ENCODE measurements around the gene PFDN4. TPM values are rescaled to one million over a fixed set of nuclear protein-coding genes. Genes with fewer than 3 reads are reported as not detected.

The PFDN4 gene
- total RNA-seq, 4 donors from 2014 or later: 11.0 to 33.0 (median 28.0) TPM

DNA sequence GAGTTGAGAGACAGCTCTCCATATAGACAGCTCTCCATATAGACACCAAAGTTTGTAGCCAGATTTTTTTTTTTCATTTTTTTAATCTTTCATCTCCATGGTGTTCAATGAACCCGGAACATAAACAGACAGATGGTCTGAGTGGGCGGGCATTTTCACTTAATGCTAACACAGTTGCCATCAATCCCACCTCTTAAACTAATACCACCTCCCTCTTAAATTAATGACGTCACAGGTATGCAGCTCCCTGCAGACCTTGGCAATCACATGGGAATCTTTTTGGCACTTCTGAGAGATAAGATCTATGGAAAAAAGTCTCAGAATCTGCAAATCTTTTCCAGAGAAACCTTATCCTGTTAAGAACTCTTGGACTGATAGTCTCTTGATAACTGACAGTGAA, 43.2 kb downstream of the PFDN4 start:
- Histone ChIP-seq H3K4me3 (no peak overlapping the region), H3K9me3 (no peaks in the 10 kb centered on the region), H3K4me1 (no peaks in the 10 kb centered on the region), H3K27ac (no peak overlapping the region), H3K36me3 (no peaks in the 10 kb centered on the region), H3K27me3 (no peaks in the 10 kb centered on the region)
- DNase-seq: no peak
- TF ChIP-seq POLR2A (IDR thresholded peaks at IDR 0.05): no peak
- TF ChIP-seq, protein P1, sequence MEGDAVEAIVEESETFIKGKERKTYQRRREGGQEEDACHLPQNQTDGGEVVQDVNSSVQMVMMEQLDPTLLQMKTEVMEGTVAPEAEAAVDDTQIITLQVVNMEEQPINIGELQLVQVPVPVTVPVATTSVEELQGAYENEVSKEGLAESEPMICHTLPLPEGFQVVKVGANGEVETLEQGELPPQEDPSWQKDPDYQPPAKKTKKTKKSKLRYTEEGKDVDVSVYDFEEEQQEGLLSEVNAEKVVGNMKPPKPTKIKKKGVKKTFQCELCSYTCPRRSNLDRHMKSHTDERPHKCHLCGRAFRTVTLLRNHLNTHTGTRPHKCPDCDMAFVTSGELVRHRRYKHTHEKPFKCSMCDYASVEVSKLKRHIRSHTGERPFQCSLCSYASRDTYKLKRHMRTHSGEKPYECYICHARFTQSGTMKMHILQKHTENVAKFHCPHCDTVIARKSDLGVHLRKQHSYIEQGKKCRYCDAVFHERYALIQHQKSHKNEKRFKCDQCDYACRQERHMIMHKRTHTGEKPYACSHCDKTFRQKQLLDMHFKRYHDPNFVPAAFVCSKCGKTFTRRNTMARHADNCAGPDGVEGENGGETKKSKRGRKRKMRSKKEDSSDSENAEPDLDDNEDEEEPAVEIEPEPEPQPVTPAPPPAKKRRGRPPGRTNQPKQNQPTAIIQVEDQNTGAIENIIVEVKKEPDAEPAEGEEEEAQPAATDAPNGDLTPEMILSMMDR (IDR thresholded peaks at IDR 0.05): no peak

DNA sequence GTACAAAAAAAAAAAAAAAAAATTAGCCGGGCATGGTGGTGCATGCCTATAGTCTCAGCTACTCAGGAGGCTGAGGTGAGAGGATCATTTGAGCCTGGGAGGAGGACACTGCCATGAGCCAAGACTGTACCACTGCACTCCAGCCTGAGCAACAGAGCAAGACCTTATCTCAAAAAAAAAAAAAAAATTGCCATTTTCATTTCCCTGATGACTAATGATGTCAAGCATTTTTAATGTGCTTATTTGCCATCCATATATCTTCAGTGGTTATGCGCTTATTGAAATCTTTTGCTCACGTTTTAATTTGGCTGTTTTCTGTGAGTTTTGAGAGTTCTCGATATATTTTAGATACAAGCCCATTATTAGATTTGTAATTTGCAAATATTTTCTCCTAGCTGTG, 46.7 kb downstream of the PFDN4 start:
- H3K4me3 ChIP-seq: no peak overlapping the region
- no peaks in the 10 kb centered on the region for H3K27me3 ChIP-seq
- no peaks in the 10 kb centered on the region for H3K4me1 ChIP-seq
- H3K27ac ChIP-seq: no peak overlapping the region
- H3K36me3 ChIP-seq: no peaks in the 10 kb centered on the region
- no peaks in the 10 kb centered on the region for H3K9me3 ChIP-seq
- no peak for TF ChIP-seq POLR2A (IDR thresholded peaks at IDR 0.05)
- TF ChIP-seq, protein P1 (IDR thresholded peaks at IDR 0.05): no peak
- DNase-seq: no peak

DNA sequence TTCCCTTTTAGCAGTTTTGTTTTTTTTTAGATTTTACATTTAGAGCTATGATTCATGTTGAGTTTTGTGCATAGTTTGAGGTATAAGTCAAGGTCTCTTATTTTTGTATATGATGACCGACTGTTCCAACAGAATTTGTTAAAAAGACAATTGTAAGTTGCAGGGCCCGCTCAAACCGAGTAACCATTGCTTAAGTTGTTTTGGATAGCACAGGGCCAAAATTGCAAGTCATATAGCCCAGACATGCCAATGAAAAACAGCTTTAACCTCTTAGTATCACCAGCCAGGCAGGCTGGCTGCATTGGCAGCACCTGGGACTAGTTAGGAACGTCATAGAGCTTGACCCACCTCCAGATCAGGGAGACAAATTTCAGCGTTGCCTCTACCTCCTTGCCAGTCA, 47.3 kb downstream of the PFDN4 start:
- no peaks in the 10 kb centered on the region for H3K36me3 ChIP-seq
- DNase-seq: no peak
- no peaks in the 10 kb centered on the region for H3K4me1 ChIP-seq
- no peak overlapping the region for H3K27ac ChIP-seq
- no peaks in the 10 kb centered on the region for H3K9me3 ChIP-seq
- TF ChIP-seq, protein P1 (IDR thresholded peaks at IDR 0.05): no peak
- no peak for TF ChIP-seq POLR2A (IDR thresholded peaks at IDR 0.05)
- no peaks in the 10 kb centered on the region for H3K27me3 ChIP-seq
- H3K4me3 ChIP-seq: no peak overlapping the region

DNA sequence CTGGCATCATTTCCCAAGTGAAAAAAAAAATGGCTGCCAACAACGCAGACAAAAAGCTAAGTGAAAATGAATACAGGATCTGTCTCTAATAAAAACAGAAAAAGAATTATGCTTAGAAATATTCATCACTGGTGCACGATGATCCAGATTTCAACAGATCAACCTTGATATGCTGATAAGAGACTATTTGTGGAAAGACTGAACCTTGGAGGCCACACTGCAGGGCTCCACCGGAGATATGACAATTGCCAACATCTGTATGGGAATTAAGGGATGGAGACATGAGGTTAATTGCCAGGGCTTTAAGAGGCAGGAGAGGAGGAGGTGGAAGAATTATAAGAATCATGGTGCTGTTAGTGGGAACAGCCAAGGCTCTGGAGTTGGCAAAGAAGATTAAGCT, 48.3 kb downstream of the PFDN4 start:
- Histone ChIP-seq H3K9me3 (no peaks in the 10 kb centered on the region), H3K4me1 (no peaks in the 10 kb centered on the region), H3K27ac (no peak overlapping the region), H3K4me3 (no peak overlapping the region), H3K36me3 (no peaks in the 10 kb centered on the region), H3K27me3 (no peaks in the 10 kb centered on the region)
- TF ChIP-seq POLR2A (IDR thresholded peaks at IDR 0.05): no peak
- no peak for DNase-seq

DNA sequence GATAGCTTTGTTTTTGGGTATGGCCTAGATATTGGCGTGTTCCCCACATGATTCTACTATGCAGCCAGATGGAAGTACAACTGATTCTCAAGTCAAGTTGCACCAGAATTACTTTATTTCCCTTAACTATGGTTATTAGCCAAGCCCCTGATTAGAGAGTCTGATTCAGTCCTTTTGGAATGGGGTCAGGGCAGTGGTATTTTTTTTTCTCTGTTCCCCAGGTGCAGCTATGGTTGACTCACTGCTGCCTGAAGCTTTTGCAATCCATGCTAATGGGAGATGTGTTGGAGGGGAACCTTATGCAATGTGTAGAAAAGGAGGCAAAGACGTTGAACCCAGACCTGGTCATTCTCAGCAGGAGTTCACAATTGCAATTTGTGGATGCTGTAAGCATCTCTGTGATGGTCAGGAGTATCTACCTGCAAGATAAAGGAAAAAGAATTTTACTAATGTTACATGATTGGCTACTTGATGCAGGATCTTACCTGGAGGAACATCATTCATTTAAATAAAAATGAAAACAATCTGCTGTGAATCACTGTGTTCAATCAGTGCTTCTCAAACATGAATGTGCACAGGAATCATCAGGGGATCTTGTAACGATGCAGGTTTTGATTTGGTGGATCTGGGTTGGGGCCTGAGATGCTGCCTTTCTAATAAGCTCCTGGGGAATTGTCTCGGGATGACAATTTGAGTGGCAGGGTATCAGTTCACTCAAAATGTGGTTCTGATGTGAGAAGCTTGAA, 49.4 kb downstream of the PFDN4 start:
- no peaks in the 10 kb centered on the region for H3K36me3 ChIP-seq
- H3K27ac ChIP-seq: no peak overlapping the region
- no peak for DNase-seq
- no peak overlapping the region for H3K4me3 ChIP-seq
- no peaks in the 10 kb centered on the region for H3K27me3 ChIP-seq
- H3K9me3 ChIP-seq: no peaks in the 10 kb centered on the region
- H3K4me1 ChIP-seq: no peaks in the 10 kb centered on the region
- TF ChIP-seq, protein P1 (IDR thresholded peaks at IDR 0.05): no peak
- no peak for TF ChIP-seq POLR2A (IDR thresholded peaks at IDR 0.05)

DNA sequence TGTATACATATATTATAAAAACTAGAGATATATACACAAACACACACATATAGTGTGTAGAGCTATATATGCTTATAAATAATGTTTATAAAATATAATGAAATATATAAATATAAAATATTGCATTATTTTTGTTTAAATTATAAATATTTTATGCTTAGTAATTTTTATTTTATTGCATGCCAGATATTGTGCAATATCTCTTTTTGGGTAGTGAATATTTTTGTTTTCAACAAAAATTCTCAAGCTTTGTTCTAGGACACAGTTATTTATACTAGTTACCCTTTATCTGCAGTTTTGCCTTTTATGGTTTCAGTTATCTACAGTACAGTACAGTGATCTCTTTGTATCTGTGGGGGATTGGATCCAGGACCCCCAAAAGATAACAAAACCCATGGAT, 52.2 kb downstream of the PFDN4 start:
- H3K9me3 ChIP-seq: no peaks in the 10 kb centered on the region
- H3K27ac ChIP-seq: no peak overlapping the region
- H3K36me3 ChIP-seq: no peaks in the 10 kb centered on the region
- no peak for DNase-seq
- H3K4me1 ChIP-seq: no peaks in the 10 kb centered on the region
- no peaks in the 10 kb centered on the region for H3K27me3 ChIP-seq
- H3K4me3 ChIP-seq: no peak overlapping the region
- no peak for TF ChIP-seq POLR2A (IDR thresholded peaks at IDR 0.05)
- TF ChIP-seq, protein P1 (IDR thresholded peaks at IDR 0.05): no peak
